Neutrophil (primary cell): ENCODE measurements around the gene NLRP12.

ENCODE experiments used
- H3K27ac ChIP-seq: fragments of 200-600 bp; sonication (generic); 2 replicates; pipeline ENCODE4 v1.5.1; 2016; ENCODE audit warnings: mild to moderate bottlenecking, moderate library complexity
- H3K27me3 ChIP-seq: fragments of 200-600 bp; sonication (generic); 2 replicates; pipeline ENCODE4 v1.6.0; 2016; ENCODE audit warnings: mild to moderate bottlenecking
- H3K36me3 ChIP-seq: fragments of 200-600 bp; sonication (generic); 2 replicates; pipeline ENCODE4 v1.5.1; 2017
- H3K4me1 ChIP-seq, 2 experiments: fragments of 200-600 bp in 1 of 2; sonication (generic) in 1 of 2; 1 replicate in 1 of 2; 2 replicates in 1 of 2; pipeline versions ENCODE4 v1.5.1 to v1.6.1; 2013 to 2016; ENCODE audit warnings: low read depth in 1 of 2, low read length in 1 of 2, mild to moderate bottlenecking in 1 of 2, moderate library complexity in 1 of 2; ENCODE audit not compliant: control insufficient read depth in 1 of 2, insufficient read depth in 1 of 2
- H3K4me3 ChIP-seq, 2 experiments: fragments of 200-600 bp in 1 of 2; sonication (generic) in 1 of 2; 1 replicate in 1 of 2; 2 replicates in 1 of 2; pipeline ENCODE4 v1.5.1; 2013 to 2016; ENCODE audit warnings: low read depth in 1 of 2, low read length in 1 of 2, mild to moderate bottlenecking in 1 of 2, moderate library complexity in 1 of 2
- H3K9me3 ChIP-seq: fragments of 200-600 bp; sonication (generic); 2 replicates; pipeline ENCODE4 v1.5.1; 2016
- TF ChIP-seq, protein P1 (sequence below): fragments of 200-600 bp; sonication (generic); IDR thresholded peaks from 2 replicates; pipeline ENCODE4 v1.5.1; 2016; ENCODE audit warnings: antibody characterized with exemption

Gene NLRP12

DNA sequence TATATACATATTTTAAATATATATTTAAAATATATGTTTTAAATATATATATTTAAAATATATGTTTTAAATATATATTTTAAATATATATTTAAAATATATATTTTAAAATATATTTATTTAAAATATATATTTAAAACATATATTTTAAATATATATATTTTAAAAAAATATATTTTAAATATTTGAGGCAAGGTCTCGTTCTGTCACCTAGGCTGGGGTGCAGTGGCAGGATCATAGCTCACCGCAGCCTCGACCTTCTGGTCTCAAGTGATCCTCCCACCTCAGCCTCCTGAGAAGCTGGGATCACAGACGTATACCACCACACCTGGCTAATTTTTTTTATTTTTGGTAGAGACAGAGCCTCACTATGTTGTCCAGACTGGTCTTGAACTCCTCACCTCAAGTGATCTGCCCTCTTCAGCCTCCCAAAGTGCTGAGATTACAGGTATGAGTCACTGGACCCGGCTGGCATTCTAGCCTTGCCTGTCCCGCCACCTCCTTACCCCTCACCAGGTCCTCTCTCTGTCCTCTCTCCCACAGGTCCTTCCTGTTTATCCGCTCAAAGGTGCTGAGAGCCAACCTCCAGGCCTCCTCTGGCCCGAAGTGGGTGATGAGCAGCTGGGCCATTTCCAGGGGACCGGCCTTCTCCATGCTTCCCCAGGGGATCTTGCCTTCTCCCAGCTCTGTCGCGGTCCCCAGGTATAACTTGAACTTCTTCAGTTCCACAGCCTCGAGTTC is 564 bp downstream of the NLRP12 start:
- H3K27ac ChIP-seq, result peak overlapping the region; percentile 99
- peak overlapping the region; percentile 89 to 91 for H3K4me3 ChIP-seq
- H3K36me3 ChIP-seq, result peaks cover 28% of the 10 kb centered on the region
- H3K4me1 ChIP-seq, result peaks cover 80% of the 10 kb centered on the region in 2 experiments
- H3K27me3 ChIP-seq, result no peaks in the 10 kb centered on the region
- H3K9me3 ChIP-seq, result no peaks in the 10 kb centered on the region
- TF ChIP-seq, protein P1, sequence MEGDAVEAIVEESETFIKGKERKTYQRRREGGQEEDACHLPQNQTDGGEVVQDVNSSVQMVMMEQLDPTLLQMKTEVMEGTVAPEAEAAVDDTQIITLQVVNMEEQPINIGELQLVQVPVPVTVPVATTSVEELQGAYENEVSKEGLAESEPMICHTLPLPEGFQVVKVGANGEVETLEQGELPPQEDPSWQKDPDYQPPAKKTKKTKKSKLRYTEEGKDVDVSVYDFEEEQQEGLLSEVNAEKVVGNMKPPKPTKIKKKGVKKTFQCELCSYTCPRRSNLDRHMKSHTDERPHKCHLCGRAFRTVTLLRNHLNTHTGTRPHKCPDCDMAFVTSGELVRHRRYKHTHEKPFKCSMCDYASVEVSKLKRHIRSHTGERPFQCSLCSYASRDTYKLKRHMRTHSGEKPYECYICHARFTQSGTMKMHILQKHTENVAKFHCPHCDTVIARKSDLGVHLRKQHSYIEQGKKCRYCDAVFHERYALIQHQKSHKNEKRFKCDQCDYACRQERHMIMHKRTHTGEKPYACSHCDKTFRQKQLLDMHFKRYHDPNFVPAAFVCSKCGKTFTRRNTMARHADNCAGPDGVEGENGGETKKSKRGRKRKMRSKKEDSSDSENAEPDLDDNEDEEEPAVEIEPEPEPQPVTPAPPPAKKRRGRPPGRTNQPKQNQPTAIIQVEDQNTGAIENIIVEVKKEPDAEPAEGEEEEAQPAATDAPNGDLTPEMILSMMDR, result no peak

- TF ChIP-seq, protein P1, result no peak
- Histone ChIP-seq H3K4me3 (peak overlapping the region in 1 of 2 experiments; percentile 12), H3K36me3 (peaks cover 65% of the 10 kb centered on the region), H3K27me3 (no peaks in the 10 kb centered on the region), H3K27ac (peak overlapping the region; percentile 78), H3K9me3 (no peaks in the 10 kb centered on the region), H3K4me1 (peaks cover 43 to 44% of the 10 kb centered on the region in 2 experiments)
Observed at GRCh38 chr19:53819861-53820260, 4.3 kb downstream of the NLRP12 start.

DNA sequence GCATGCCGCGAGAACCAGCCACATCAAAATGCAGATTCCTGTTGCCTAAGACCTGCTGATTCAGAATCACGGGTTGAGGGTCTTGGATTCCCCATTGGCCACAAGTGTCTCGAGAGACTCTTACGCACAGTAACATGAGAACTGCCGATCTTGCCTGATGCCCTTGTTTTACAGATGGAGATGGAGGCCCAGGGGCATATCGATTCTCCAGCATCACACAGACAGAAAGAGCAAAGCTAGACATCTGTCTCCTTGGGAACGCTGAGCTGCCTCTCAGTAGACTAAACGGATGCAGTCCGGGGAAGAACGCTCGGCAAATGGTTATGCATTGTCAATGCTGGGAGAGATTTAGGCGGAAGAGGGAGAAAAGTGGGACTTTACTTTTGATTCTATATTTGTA is 5.4 kb downstream of the NLRP12 start:
- Histone ChIP-seq H3K27ac (no peak overlapping the region), H3K4me3 (no peak overlapping the region), H3K36me3 (peaks cover 76% of the 10 kb centered on the region), H3K9me3 (no peaks in the 10 kb centered on the region), H3K4me1 (peaks cover 32 to 33% of the 10 kb centered on the region in 2 experiments), H3K27me3 (no peaks in the 10 kb centered on the region)
- TF ChIP-seq, protein P1, result no peak

- Histone ChIP-seq H3K4me1 (peaks cover 0 to 6% of the 10 kb centered on the region in 2 experiments), H3K27ac (peak overlapping the region; percentile 0), H3K27me3 (no peaks in the 10 kb centered on the region), H3K9me3 (no peaks in the 10 kb centered on the region), H3K4me3 (no peak overlapping the region), H3K36me3 (peaks cover 100% of the 10 kb centered on the region)
- TF ChIP-seq, protein P1, result no peak
Observed at GRCh38 chr19:53813996-53814395, 10.1 kb downstream of the NLRP12 start.

- TF ChIP-seq, protein P1, result no peak
Observed at GRCh38 chr19:53812335-53812734, 11.8 kb downstream of the NLRP12 start.

More at GRCh38 chr19:53812335-53812734, 11.8 kb downstream of the NLRP12 start:
- Histone ChIP-seq H3K36me3 (peaks cover 100% of the 10 kb centered on the region), H3K4me3 (no peak overlapping the region), H3K27ac (peak overlapping the region; percentile 17), H3K4me1 (peaks cover 0 to 6% of the 10 kb centered on the region in 2 experiments), H3K27me3 (no peaks in the 10 kb centered on the region), H3K9me3 (no peaks in the 10 kb centered on the region)
